H1 (cell line): ENCODE data around the gene OTUD6A. TPM values are rescaled to one million over a fixed set of nuclear protein-coding genes. Genes with fewer than 3 reads are reported as not detected.

Experiments
- CTCF ChIA-PET: fragments of 300-600 bp; sonication (Branson Sonifier 250); formaldehyde crosslinking; loops from one replicate; lab custom pipeline; 2021; ENCODE audit not compliant: partially characterized antibody; lab: Charles Lee
- POLR2A ChIA-PET: fragments of 300-600 bp; sonication (Branson Sonifier 250); formaldehyde crosslinking; loops from one replicate; lab custom pipeline; 2021; ENCODE audit warnings: inconsistent platforms; ENCODE audit not compliant: partially characterized antibody; lab: Charles Lee
- DNase-seq, 2 experiments: peaks; one replicate each; pipeline versions ENCODE4 v3.0.0 to v3.0.0-alpha.2; 2010 to 2022; ENCODE audit warnings: low spot score in 2 of 2, low read depth in 1 of 2, mixed read lengths in 1 of 2
- FAIRE-seq: peaks from 2 replicates; lab custom pipeline; 2011; peaks lifted over from hg19 to GRCh38; lab: Jason Lieb, UNC
- H2AFZ ChIP-seq: 2 replicates; pipeline ENCODE4 v1.8.1; 2012; ENCODE audit warnings: low read length, inconsistent platforms
- H2AK5ac ChIP-seq: 2 replicates; pipeline ENCODE4 v1.6.1; 2013; ENCODE audit warnings: low read depth, low read length
- H2BK120ac ChIP-seq: replicated peaks from 2 replicates; pipeline ENCODE3; 2013; ENCODE audit warnings: low read depth, low read length, inconsistent platforms
- H2BK12ac ChIP-seq: 2 replicates; pipeline ENCODE4 v1.6.1; 2013; ENCODE audit warnings: low read depth, low read length
- H2BK15ac ChIP-seq: 2 replicates; pipeline ENCODE4 v1.6.1; 2013; ENCODE audit warnings: low read length
- H2BK20ac ChIP-seq: 2 replicates; pipeline ENCODE4 v1.6.1; 2013; ENCODE audit warnings: low read length
- H2BK5ac ChIP-seq: 2 replicates; pipeline ENCODE4 v1.6.1; 2013; ENCODE audit warnings: low read depth, low read length
- H3K14ac ChIP-seq: 2 replicates; pipeline ENCODE4 v1.6.1; 2013; ENCODE audit warnings: inconsistent platforms; ENCODE audit not compliant: insufficient read length
- H3K18ac ChIP-seq: 2 replicates; pipeline ENCODE4 v1.6.1; 2013; ENCODE audit warnings: low read length; ENCODE audit errors: extremely low read depth
- H3K23ac ChIP-seq: 2 replicates; pipeline ENCODE4 v1.6.1; 2013; ENCODE audit warnings: inconsistent platforms; ENCODE audit not compliant: insufficient read length
- H3K23me2 ChIP-seq: 2 replicates; pipeline ENCODE4 v1.6.1; 2013; ENCODE audit warnings: low read depth, low read length
- H3K27ac ChIP-seq: 2 replicates; pipeline ENCODE4 v1.6.1; 2011; ENCODE audit warnings: low read depth, low read length, inconsistent platforms
- H3K27me3 ChIP-seq, 4 experiments: replicated peaks in 1 of 4; 1 replicate in 1 of 4; 2 replicates in 3 of 4; pipeline versions ENCODE4 v1.6.1 to v1.8.1; 2011 to 2013; ENCODE audit warnings: low read length in 3 of 4, mild to moderate bottlenecking in 3 of 4, inconsistent platforms in 2 of 4, mixed read lengths in 2 of 4, moderate library complexity in 1 of 4; ENCODE audit not compliant: control insufficient read depth in 3 of 4, insufficient read depth in 3 of 4; ENCODE audit errors: extremely low read depth in 1 of 4
- H3K36me3 ChIP-seq, 4 experiments: 2 replicates each; pipeline versions ENCODE4 v1.6.1 to v1.8.1; 2011 to 2013; ENCODE audit warnings: mild to moderate bottlenecking in 4 of 4, low read length in 3 of 4, moderate library complexity in 2 of 4, control low read depth in 1 of 4, inconsistent platforms in 1 of 4; ENCODE audit not compliant: insufficient read depth in 4 of 4, control insufficient read depth in 2 of 4
- H3K4ac ChIP-seq: replicated peaks from 2 replicates; pipeline ENCODE3; 2013; ENCODE audit warnings: low read length, low read depth, mixed read lengths, inconsistent platforms; ENCODE audit not compliant: insufficient read length
- H3K4me1 ChIP-seq, 4 experiments: replicated peaks in 1 of 4; 1 replicate in 1 of 4; 2 replicates in 3 of 4; pipeline versions ENCODE4 v1.6.1 to v1.8.1; 2011 to 2013; ENCODE audit warnings: low read length in 3 of 4, inconsistent platforms in 2 of 4, mixed read lengths in 1 of 4; ENCODE audit not compliant: insufficient read depth in 4 of 4, control insufficient read depth in 3 of 4
- H3K4me2 ChIP-seq, 2 experiments: 2 replicates each; pipeline versions ENCODE4 v1.6.1 to v1.8.1; 2011 to 2013; ENCODE audit warnings: low read depth in 2 of 2, low read length in 2 of 2, control low read depth in 1 of 2, inconsistent platforms in 1 of 2, mild to moderate bottlenecking in 1 of 2; ENCODE audit not compliant: insufficient read depth in 1 of 2
- H3K4me3 ChIP-seq, 4 experiments: fragments of 200-600, 300-600 bp in 1 of 4; sonication (generic), shearing (Covaris generic), sonication (Bioruptor Twin) in 1 of 4; 2 replicates each; pipeline versions ENCODE4 v1.5.1 to v1.8.1; 2011 to 2016; ENCODE audit warnings: low read length in 4 of 4, low read depth in 3 of 4, control low read depth in 2 of 4, inconsistent platforms in 2 of 4, mild to moderate bottlenecking in 2 of 4, mixed read lengths in 1 of 4, moderate library complexity in 1 of 4; ENCODE audit not compliant: insufficient read depth in 2 of 4; ENCODE audit errors: extremely low read depth in 1 of 4
- H3K56ac ChIP-seq: replicated peaks from 2 replicates; pipeline ENCODE3; 2013; ENCODE audit warnings: low read depth, mild to moderate bottlenecking, mixed read lengths, low read length, inconsistent platforms; ENCODE audit not compliant: insufficient read length
- H3K79me1 ChIP-seq: 2 replicates; pipeline ENCODE4 v1.6.1; 2013; ENCODE audit warnings: low read depth, low read length, control low read depth
- H3K79me2 ChIP-seq, 2 experiments: 2 replicates each; pipeline versions ENCODE4 v1.6.1 to v1.8.1; 2012 to 2013; ENCODE audit warnings: low read length in 2 of 2, mild to moderate bottlenecking in 2 of 2, inconsistent platforms in 1 of 2; ENCODE audit not compliant: insufficient read depth in 2 of 2, control insufficient read depth in 1 of 2
- H3K9ac ChIP-seq, 4 experiments: replicated peaks in 1 of 4; 1 replicate in 1 of 4; 2 replicates in 3 of 4; pipeline versions ENCODE4 v1.6.1 to v1.8.1; 2011 to 2013; ENCODE audit warnings: low read depth in 3 of 4, low read length in 3 of 4, control low read depth in 2 of 4, mild to moderate bottlenecking in 2 of 4, moderate library complexity in 2 of 4, inconsistent platforms in 1 of 4; ENCODE audit errors: extremely low read depth in 1 of 4
- H3K9me3 ChIP-seq, 2 experiments: 2 replicates each; pipeline versions ENCODE4 v1.6.1 to v1.8.1; 2012 to 2013; ENCODE audit warnings: mild to moderate bottlenecking in 2 of 2, moderate library complexity in 2 of 2, control low read depth in 1 of 2, inconsistent platforms in 1 of 2, low read depth in 1 of 2, low read length in 1 of 2, mixed read lengths in 1 of 2; ENCODE audit not compliant: insufficient read depth in 2 of 2
- H4K20me1 ChIP-seq, 2 experiments: replicated peaks in 1 of 2; 2 replicates each; pipeline versions ENCODE3 to v1.8.1; 2011 to 2013; ENCODE audit warnings: inconsistent platforms in 2 of 2, low read length in 2 of 2, mild to moderate bottlenecking in 1 of 2; ENCODE audit not compliant: insufficient read depth in 2 of 2, control insufficient read depth in 1 of 2
- H4K5ac ChIP-seq: 2 replicates; pipeline ENCODE4 v1.6.1; 2013; ENCODE audit warnings: low read length, low read depth, mixed read lengths, inconsistent platforms; ENCODE audit not compliant: insufficient read length
- H4K8ac ChIP-seq: 2 replicates; pipeline ENCODE4 v1.8.0; 2013; ENCODE audit warnings: mild to moderate bottlenecking, moderate library complexity, low read length, inconsistent platforms; ENCODE audit not compliant: insufficient read depth; ENCODE audit errors: extremely low read depth
- H4K91ac ChIP-seq: replicated peaks from 2 replicates; pipeline ENCODE3; 2013; ENCODE audit warnings: low read length, mixed read lengths, inconsistent platforms; ENCODE audit not compliant: insufficient read length
- CHD1 ChIP-seq: IDR thresholded peaks from 2 replicates; pipeline ENCODE4 v1.6.1; 2012; ENCODE audit warnings: low read depth, low read length, improper control_type of control experiment
- KDM1A ChIP-seq: fragments of 200-600, 300-600 bp; sonication (generic); IDR thresholded peaks from 2 replicates; pipeline ENCODE4 v1.7.1; 2016; ENCODE audit warnings: mild to moderate bottlenecking, low read length, borderline replicate concordance
- KDM5A ChIP-seq: fragments of 200-600 bp; IDR thresholded peaks from 2 replicates; pipeline ENCODE4 v1.7.1; 2012; ENCODE audit warnings: mild to moderate bottlenecking, low read length, inconsistent platforms, mixed read lengths
- TAF1 ChIP-seq: IDR thresholded peaks from 2 replicates; pipeline ENCODE4 v1.6.1; 2011; ENCODE audit warnings: mild to moderate bottlenecking, low read depth, low read length
- WGBS, 2 experiments: shearing (Covaris generic) in 1 of 2; methylation state at CpG; one replicate each; pipeline versions ENCODE4 v1.1.6 to v1.1.7; 2013 to 2015; ENCODE audit warnings: low lambda C conversion rate in 2 of 2, mixed read lengths in 2 of 2, inconsistent platforms in 1 of 2, low coverage in 1 of 2, missing lambda C conversion rate in 1 of 2; ENCODE audit not compliant: insufficient replicate concordance in 2 of 2, insufficient coverage in 1 of 2, insufficient read length in 1 of 2; ENCODE audit errors: extremely low coverage in 1 of 2, missing lambda C conversion rate in 1 of 2; 5-methylcytosine and 5-hydroxymethylcytosine counted together
- polyA plus RNA-seq, 7 experiments: library from polyadenylated mRNA; depleted of rRNA in 3 of 7; stranded (reverse) in 5 of 7; unstranded in 2 of 7; fragments of >200 nt in 5 of 7; fragments of 200-250 nt in 2 of 7; gene quantifications; 1 replicate in 5 of 7; 2 replicates in 1 of 7; 4 replicates in 1 of 7; pipeline versions ENCODE4 v1.2.1 to v1.2.3, GENCODE V29; 2011 to 2013; ENCODE audit warnings: missing spikeins in 2 of 7, mixed read lengths in 2 of 7
- total RNA-seq: library from RNA; stranded (reverse); fragmentation: NEBNext Ultra II Directional; extraction: Animal tissue kit (Norgen Biotek cat#: 25700); gene quantifications from 2 replicates; pipeline ENCODE4 v1.2.1, GENCODE V29; 2021

Gene OTUD6A
- total and polyA plus RNA-seq, 2 of the 8 experiments (the other 6 are each of a cell fraction or from before 2014, with no cell fraction given) = 0.09 to 0.17 TPM

GRCh38 chrX:70044541-70045245 is 17.6 kb upstream of the OTUD6A start:
- H3K36me3 ChIP-seq = no peaks in the 10 kb centered on the region
- H2BK5ac ChIP-seq = no peak overlapping the region
- H2BK120ac ChIP-seq = no peak overlapping the region
- no peak overlapping the region for H3K27ac ChIP-seq
- 81% methylated on average over 2 of the region's 4 CpGs; no CpG with 5 or more reads in 1 of the 2 experiments for WGBS, 2 experiments
- H4K8ac ChIP-seq = no peak overlapping the region
- no peak overlapping the region for H2BK20ac ChIP-seq
- no peak overlapping the region for H3K56ac ChIP-seq
- H3K4ac ChIP-seq = no peak overlapping the region
- H3K4me2 ChIP-seq = no peak overlapping the region
- no peak overlapping the region for H3K9ac ChIP-seq
- H2AK5ac ChIP-seq = no peak overlapping the region
- no peaks in the 10 kb centered on the region for H4K20me1 ChIP-seq
- H3K23ac ChIP-seq = no peak overlapping the region
- H4K91ac ChIP-seq = no peak overlapping the region
- H3K23me2 ChIP-seq = no peaks in the 10 kb centered on the region
- H3K14ac ChIP-seq = no peak overlapping the region
- H2BK15ac ChIP-seq = no peak overlapping the region
- CTCF ChIA-PET = interaction anchor here (9.6 kb wide), 1 partner anchor 53 kb away, joined by 62 read pairs; no protein-coding TSS in a partner anchor
- no peak overlapping the region for H2AFZ ChIP-seq
- no peak overlapping the region for H3K4me3 ChIP-seq
- H3K79me2 ChIP-seq = no peaks in the 10 kb centered on the region
- H4K5ac ChIP-seq = no peak overlapping the region
- no peaks in the 10 kb centered on the region for H3K27me3 ChIP-seq
- H3K18ac ChIP-seq = no peak overlapping the region
- no peaks in the 10 kb centered on the region for H3K9me3 ChIP-seq
- FAIRE-seq = no peak
- no peaks in the 10 kb centered on the region for H3K79me1 ChIP-seq
- H2BK12ac ChIP-seq = no peak overlapping the region
- no peak for DNase-seq
- H3K4me1 ChIP-seq = no peaks in the 10 kb centered on the region
- POLR2A ChIA-PET = no interaction called here
- TF ChIP-seq CHD1 (no peak), TAF1 (no peak), KDM1A (no peak), KDM5A (no peak)
